ENCODE results near the gene CDKN2B-AS1. TPM values are rescaled to one million over a fixed set of nuclear protein-coding genes. Genes with fewer than 3 reads are reported as not detected.
A peak's percentile ranks its signal among the peaks of the same experiment; 100 is the strongest.
"Not testable (repeated sequence)": the region's sequence is repeated elsewhere in the genome, so short reads cannot be mapped to it uniquely, and the experiment has no call there.

CDKN2B-AS1 gene
- total RNA-seq (0.82 TPM), polyA plus RNA-seq (ENCODE audit: insufficient read depth, low read depth, low replicate concordance) (not detected)
- long read RNA-seq, donor 1: 0 reads
- long read RNA-seq, donor 2: 0 reads
- long read RNA-seq, donor 3: 0 reads
- long read RNA-seq, donor 4: 0 reads
- long read RNA-seq, donor 5: 0 reads
- long read RNA-seq, donor 6: 0 reads
- long read RNA-seq, donor 7: 0 reads
- long read RNA-seq, donor 8: 0 reads
- long read RNA-seq, donor 9: 0 reads
- long read RNA-seq, donor 10: 0 reads

GRCh38 chr9:21994556-21995005 lies at the start of gene CDKN2B-AS1:
Gene CDKN2B-AS1, plus strand, starts transcription at chr9:21994791.
- intact Hi-C loops (cut with DNase I): no loop called here
- H3K36me3 ChIP-seq (ENCODE audit: control insufficient read depth in 2 of 3, insufficient read depth in 3 of 3, low read length in 3 of 3): no peaks in the 10 kb centered on the region
- no peaks in the 10 kb centered on the region for H3K9me3 ChIP-seq (ENCODE audit: control insufficient read depth in 2 of 3, insufficient read depth in 1 of 3, low read length in 3 of 3)
- FAIRE-seq (no peak), DNase-seq (peak in 3 of 5 donors; percentile 43 to 76 (median 54))
- peak within 1 kb of the TSS; percentile 7 to 46 (median 37) for H3K9ac ChIP-seq (ENCODE audit: low read length in 3 of 3)
- H3K4me1 ChIP-seq (ENCODE audit: control insufficient read depth in 2 of 3, insufficient read depth in 2 of 3, low read depth in 1 of 3, low read length in 3 of 3): peaks cover 0 to 12% (median 0%) of the 10 kb centered on the region in 3 donors
- TF ChIP-seq, protein P1, sequence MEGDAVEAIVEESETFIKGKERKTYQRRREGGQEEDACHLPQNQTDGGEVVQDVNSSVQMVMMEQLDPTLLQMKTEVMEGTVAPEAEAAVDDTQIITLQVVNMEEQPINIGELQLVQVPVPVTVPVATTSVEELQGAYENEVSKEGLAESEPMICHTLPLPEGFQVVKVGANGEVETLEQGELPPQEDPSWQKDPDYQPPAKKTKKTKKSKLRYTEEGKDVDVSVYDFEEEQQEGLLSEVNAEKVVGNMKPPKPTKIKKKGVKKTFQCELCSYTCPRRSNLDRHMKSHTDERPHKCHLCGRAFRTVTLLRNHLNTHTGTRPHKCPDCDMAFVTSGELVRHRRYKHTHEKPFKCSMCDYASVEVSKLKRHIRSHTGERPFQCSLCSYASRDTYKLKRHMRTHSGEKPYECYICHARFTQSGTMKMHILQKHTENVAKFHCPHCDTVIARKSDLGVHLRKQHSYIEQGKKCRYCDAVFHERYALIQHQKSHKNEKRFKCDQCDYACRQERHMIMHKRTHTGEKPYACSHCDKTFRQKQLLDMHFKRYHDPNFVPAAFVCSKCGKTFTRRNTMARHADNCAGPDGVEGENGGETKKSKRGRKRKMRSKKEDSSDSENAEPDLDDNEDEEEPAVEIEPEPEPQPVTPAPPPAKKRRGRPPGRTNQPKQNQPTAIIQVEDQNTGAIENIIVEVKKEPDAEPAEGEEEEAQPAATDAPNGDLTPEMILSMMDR (IDR thresholded peaks at IDR 0.05; ENCODE audit: borderline replicate concordance, extremely low read depth, insufficient read depth): no peak
- peak within 1 kb of the TSS in 1 of 2 donors; percentile 73 for H3K27ac ChIP-seq (ENCODE audit: low read depth in 2 of 2, low read length in 2 of 2)
- peak within 1 kb of the TSS; percentile 49 to 75 (median 62) for H3K4me3 ChIP-seq (ENCODE audit: low read length in 3 of 3)
- H3K27me3 ChIP-seq (ENCODE audit: control insufficient read depth, insufficient read depth, low read length): peaks cover 63% of the 10 kb centered on the region

DNA sequence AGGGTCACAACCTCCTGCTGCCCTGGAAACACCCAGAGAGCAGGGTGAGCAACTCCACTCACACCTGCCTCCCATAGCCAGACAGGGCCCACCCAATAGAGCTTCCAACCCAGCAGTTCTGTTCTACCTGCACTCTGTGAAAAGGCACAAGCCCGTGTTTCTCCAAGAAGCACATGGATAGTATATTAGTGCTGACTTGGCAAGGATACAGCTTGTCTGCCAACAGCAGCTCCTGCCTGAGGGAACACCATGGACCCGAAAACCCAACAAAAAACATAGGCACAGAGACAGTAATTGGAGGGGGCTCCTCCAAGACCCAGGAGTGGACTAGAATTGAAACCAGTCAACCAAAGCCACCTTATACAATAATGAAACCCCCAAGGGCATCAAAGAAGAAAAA lies 49.0 kb upstream of the CDKN2B-AS1 start:
- no peak overlapping the region for H3K4me3 ChIP-seq (ENCODE audit: low read length in 3 of 3)
- TF ChIP-seq, protein P1 (IDR thresholded peaks at IDR 0.05; ENCODE audit: borderline replicate concordance, extremely low read depth, insufficient read depth): no peak
- no peaks in the 10 kb centered on the region for H3K9me3 ChIP-seq (ENCODE audit: control insufficient read depth in 2 of 3, insufficient read depth in 1 of 3, low read length in 3 of 3)
- H3K9ac ChIP-seq (ENCODE audit: low read length in 3 of 3): no peak overlapping the region
- H3K27ac ChIP-seq (ENCODE audit: low read depth in 2 of 2, low read length in 2 of 2): no peak overlapping the region
- H3K36me3 ChIP-seq (ENCODE audit: control insufficient read depth in 2 of 3, insufficient read depth in 3 of 3, low read length in 3 of 3): no peaks in the 10 kb centered on the region
- intact Hi-C loops (cut with DNase I): no loop called here
- no peaks in the 10 kb centered on the region for H3K27me3 ChIP-seq (ENCODE audit: control insufficient read depth, insufficient read depth, low read length)
- DNase-seq: no peak
- H3K4me1 ChIP-seq (ENCODE audit: control insufficient read depth in 2 of 3, insufficient read depth in 2 of 3, low read depth in 1 of 3, low read length in 3 of 3): no peaks in the 10 kb centered on the region
- no peak for FAIRE-seq

DNA sequence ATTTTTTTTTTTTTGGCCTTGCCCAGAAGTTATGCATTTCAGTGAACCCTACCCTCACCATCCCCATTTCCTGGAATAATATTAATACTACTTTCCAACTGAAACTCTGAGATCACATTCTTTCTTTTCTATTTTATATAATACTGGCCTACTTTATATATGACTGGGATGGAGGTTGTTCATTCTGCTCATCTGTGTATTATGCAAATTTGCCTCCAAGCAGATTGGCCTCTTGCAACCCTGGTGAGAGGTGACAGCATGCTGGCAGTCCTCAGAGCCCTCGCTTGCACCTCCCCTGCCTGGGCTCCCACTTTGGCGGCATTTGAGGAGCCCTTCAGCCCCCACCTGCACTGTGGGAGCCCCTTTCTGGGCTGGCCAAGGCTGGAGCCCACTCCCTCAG lies 35.8 kb upstream of the CDKN2B-AS1 start:
- H3K4me3 ChIP-seq (ENCODE audit: low read length in 3 of 3): no peak overlapping the region
- H3K9me3 ChIP-seq (ENCODE audit: control insufficient read depth in 2 of 3, insufficient read depth in 1 of 3, low read length in 3 of 3): peaks cover 0 to 5% (median 0%) of the 10 kb centered on the region in 3 donors
- FAIRE-seq (no peak), DNase-seq (peak in 1 of 5 donors; percentile 49)
- no peaks in the 10 kb centered on the region for H3K4me1 ChIP-seq (ENCODE audit: control insufficient read depth in 2 of 3, insufficient read depth in 2 of 3, low read depth in 1 of 3, low read length in 3 of 3)
- H3K27ac ChIP-seq (ENCODE audit: low read depth in 2 of 2, low read length in 2 of 2): no peak overlapping the region
- H3K36me3 ChIP-seq (ENCODE audit: control insufficient read depth in 2 of 3, insufficient read depth in 3 of 3, low read length in 3 of 3): no peaks in the 10 kb centered on the region
- TF ChIP-seq, protein P1 (IDR thresholded peaks at IDR 0.05; ENCODE audit: borderline replicate concordance, extremely low read depth, insufficient read depth): no peak
- H3K9ac ChIP-seq (ENCODE audit: low read length in 3 of 3): no peak overlapping the region
- intact Hi-C loops (cut with DNase I): no loop called here
- H3K27me3 ChIP-seq (ENCODE audit: control insufficient read depth, insufficient read depth, low read length): peaks cover 5% of the 10 kb centered on the region

GRCh38 chr9:21959268-21959667 lies 35.3 kb upstream of the CDKN2B-AS1 start:
- H3K27me3 ChIP-seq (ENCODE audit: control insufficient read depth, insufficient read depth, low read length); intact Hi-C loops (cut with DNase I); H3K9me3 ChIP-seq (ENCODE audit: control insufficient read depth in 2 of 3, insufficient read depth in 1 of 3, low read length in 3 of 3); H3K4me3 ChIP-seq (ENCODE audit: low read length in 3 of 3); H3K4me1 ChIP-seq (ENCODE audit: control insufficient read depth in 2 of 3, insufficient read depth in 2 of 3, low read depth in 1 of 3, low read length in 3 of 3); FAIRE-seq; H3K36me3 ChIP-seq (ENCODE audit: control insufficient read depth in 2 of 3, insufficient read depth in 3 of 3, low read length in 3 of 3); H3K9ac ChIP-seq (ENCODE audit: low read length in 3 of 3); H3K27ac ChIP-seq (ENCODE audit: low read depth in 2 of 2, low read length in 2 of 2): not testable (repeated sequence)
- DNase-seq: peak in 1 of 5 donors; percentile 53

Data from kidney (tissue), 22 donors.